Hepatocyte (in vitro differentiated cells): Measurements from ENCODE around the gene BLTP3B. TPM values are rescaled to one million over a fixed set of nuclear protein-coding genes. Genes with fewer than 3 reads are reported as not detected.

Experiments used
- DNase-seq: peaks from one replicate; pipeline ENCODE4 v3.0.0-alpha.2; 2016; ENCODE audit warnings: low spot score
- H2AFZ ChIP-seq: fragments of 200-600 bp; sonication (generic); 2 replicates; pipeline ENCODE4 v1.6.0; 2016; ENCODE audit warnings: antibody characterized with exemption, mild to moderate bottlenecking
- H3K27ac ChIP-seq: fragments of 200-600 bp; sonication (generic); 2 replicates; pipeline ENCODE4 v1.5.1; 2016; ENCODE audit warnings: mild to moderate bottlenecking
- H3K27me3 ChIP-seq: fragments of 200-600 bp; sonication (generic); 2 replicates; pipeline ENCODE4 v1.6.1; 2016
- H3K36me3 ChIP-seq: fragments of 200-600 bp; sonication (generic); replicated peaks from 2 replicates; pipeline ENCODE4 v1.5.1; 2016; ENCODE audit warnings: low read depth; ENCODE audit not compliant: insufficient read depth
- H3K4me1 ChIP-seq: fragments of 200-600 bp; sonication (generic); 2 replicates; pipeline ENCODE4 v1.5.1; 2016; ENCODE audit warnings: mild to moderate bottlenecking, moderate library complexity; ENCODE audit not compliant: insufficient read depth
- H3K4me2 ChIP-seq: fragments of 200-600 bp; sonication (generic); 2 replicates; pipeline ENCODE4 v1.6.0; 2016
- H3K4me3 ChIP-seq: fragments of 200-600 bp; sonication (generic); 2 replicates; pipeline ENCODE4 v1.5.1; 2016; ENCODE audit warnings: mild to moderate bottlenecking
- H3K79me2 ChIP-seq: fragments of 200-600 bp; sonication (generic); 2 replicates; pipeline ENCODE4 v1.6.0; 2017; ENCODE audit warnings: mild to moderate bottlenecking
- H3K9me2 ChIP-seq: fragments of 200-600 bp; sonication (generic); replicated peaks from 2 replicates; pipeline ENCODE4 v1.6.0; 2017; ENCODE audit warnings: mild to moderate bottlenecking; ENCODE audit not compliant: insufficient read depth
- H3K9me3 ChIP-seq: fragments of 200-600 bp; sonication (generic); 2 replicates; pipeline ENCODE4 v1.5.1; 2016; ENCODE audit warnings: low read depth, mild to moderate bottlenecking
- H4K20me1 ChIP-seq: fragments of 200-600 bp; sonication (generic); 2 replicates; pipeline ENCODE4 v1.6.0; 2016; ENCODE audit warnings: mild to moderate bottlenecking; ENCODE audit not compliant: insufficient read depth, poor library complexity, severe bottlenecking
- EZH2 ChIP-seq: fragments of 200-600 bp; sonication (generic); IDR thresholded peaks from 2 replicates; pipeline ENCODE4 v1.6.1; 2016; ENCODE audit warnings: antibody characterized with exemption, mild to moderate bottlenecking, borderline replicate concordance
- EZH2phosphoT487 ChIP-seq: fragments of 200-600 bp; sonication (generic); IDR thresholded peaks from one replicate; pipeline ENCODE4 v1.6.1; 2018; ENCODE audit warnings: antibody characterized with exemption, mild to moderate bottlenecking, low read depth, moderate library complexity; ENCODE audit not compliant: unreplicated experiment, severe bottlenecking
- WGBS: methylation state at CpG from one replicate; pipeline ENCODE4 v1.1.6; 2016; ENCODE audit warnings: low lambda C conversion rate; ENCODE audit errors: missing lambda C conversion rate; 5-methylcytosine and 5-hydroxymethylcytosine counted together
- polyA plus RNA-seq: library from polyadenylated mRNA; unstranded; fragments of >200 nt; fragmentation: Nextera tagmentation; extraction: Ambion mirVana; gene quantifications from 2 replicates; pipeline ENCODE4 v1.2.1, GENCODE V29; 2016
- total RNA-seq: library from RNA; depleted of rRNA; stranded (reverse); fragments of >200 nt; gene quantifications from 2 replicates; pipeline ENCODE4 v1.2.3, GENCODE V29; 2014
- TF ChIP-seq, protein P1 (sequence below): fragments of 200-600 bp; sonication (generic); IDR thresholded peaks from 2 replicates; pipeline ENCODE4 v1.5.1; 2016; ENCODE audit warnings: antibody characterized with exemption, mild to moderate bottlenecking; ENCODE audit not compliant: poor library complexity

Gene BLTP3B
- total and polyA plus RNA-seq, 2 experiments from 2014 or later = 11.0 to 31.8 TPM

DNA sequence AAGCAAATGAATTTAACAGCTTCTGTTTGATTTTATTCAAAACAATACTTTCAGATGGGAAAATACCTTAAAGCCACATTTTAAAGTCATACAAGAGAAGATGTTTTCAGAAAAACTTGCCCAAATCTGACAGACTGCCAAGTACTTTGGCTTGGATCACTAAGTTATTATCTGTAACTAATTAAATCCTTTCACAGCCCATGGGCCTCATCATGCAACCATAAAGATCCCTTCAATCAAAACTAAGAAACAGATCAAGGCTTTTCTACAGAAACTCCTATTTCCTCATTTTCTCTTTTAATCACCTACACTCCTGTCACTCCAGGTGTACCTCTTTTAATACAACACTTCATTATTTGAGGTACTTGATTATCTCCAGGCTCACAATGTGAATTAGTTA is 28.1 kb downstream of the BLTP3B start:
- Histone ChIP-seq H3K9me2 (no peaks in the 10 kb centered on the region), H3K9me3 (no peaks in the 10 kb centered on the region), H3K4me2 (no peak overlapping the region), H4K20me1 (peaks cover 8% of the 10 kb centered on the region), H3K27ac (no peak overlapping the region), H3K36me3 (no peaks in the 10 kb centered on the region), H3K4me3 (no peak overlapping the region), H3K4me1 (no peaks in the 10 kb centered on the region), H3K27me3 (no peaks in the 10 kb centered on the region), H2AFZ (no peak overlapping the region), H3K79me2 (peaks cover 97% of the 10 kb centered on the region)
- TF ChIP-seq EZH2 = no peak
- TF ChIP-seq EZH2phosphoT487 = no peak
- DNase-seq = no peak

DNA sequence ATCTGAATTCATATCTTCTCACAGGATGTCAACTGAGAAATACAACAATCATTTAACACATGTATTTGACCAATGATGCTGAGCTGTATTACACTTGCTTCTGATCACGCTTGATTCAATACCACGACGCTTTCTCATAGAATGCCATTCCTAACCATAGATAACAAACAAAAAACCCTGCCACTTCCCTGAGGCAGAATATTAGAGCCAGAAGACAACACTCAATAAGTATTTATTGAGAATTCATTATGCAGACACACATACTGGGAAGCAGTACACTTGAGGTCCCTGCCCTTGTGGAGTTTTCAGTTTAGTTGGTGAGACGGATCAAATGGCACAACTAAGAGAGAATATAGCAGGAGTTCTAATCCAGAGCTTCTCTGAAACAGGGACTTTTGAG is 32.4 kb downstream of the BLTP3B start:
- H2AFZ ChIP-seq = no peak overlapping the region
- H3K9me3 ChIP-seq = no peaks in the 10 kb centered on the region
- no peak overlapping the region for H3K4me3 ChIP-seq
- 99% methylated on average over 4 of the region's 4 CpGs for WGBS
- peaks cover 76% of the 10 kb centered on the region for H3K79me2 ChIP-seq
- no peaks in the 10 kb centered on the region for H3K36me3 ChIP-seq
- TF ChIP-seq EZH2phosphoT487 = no peak
- TF ChIP-seq EZH2 = no peak
- TF ChIP-seq, protein P1, sequence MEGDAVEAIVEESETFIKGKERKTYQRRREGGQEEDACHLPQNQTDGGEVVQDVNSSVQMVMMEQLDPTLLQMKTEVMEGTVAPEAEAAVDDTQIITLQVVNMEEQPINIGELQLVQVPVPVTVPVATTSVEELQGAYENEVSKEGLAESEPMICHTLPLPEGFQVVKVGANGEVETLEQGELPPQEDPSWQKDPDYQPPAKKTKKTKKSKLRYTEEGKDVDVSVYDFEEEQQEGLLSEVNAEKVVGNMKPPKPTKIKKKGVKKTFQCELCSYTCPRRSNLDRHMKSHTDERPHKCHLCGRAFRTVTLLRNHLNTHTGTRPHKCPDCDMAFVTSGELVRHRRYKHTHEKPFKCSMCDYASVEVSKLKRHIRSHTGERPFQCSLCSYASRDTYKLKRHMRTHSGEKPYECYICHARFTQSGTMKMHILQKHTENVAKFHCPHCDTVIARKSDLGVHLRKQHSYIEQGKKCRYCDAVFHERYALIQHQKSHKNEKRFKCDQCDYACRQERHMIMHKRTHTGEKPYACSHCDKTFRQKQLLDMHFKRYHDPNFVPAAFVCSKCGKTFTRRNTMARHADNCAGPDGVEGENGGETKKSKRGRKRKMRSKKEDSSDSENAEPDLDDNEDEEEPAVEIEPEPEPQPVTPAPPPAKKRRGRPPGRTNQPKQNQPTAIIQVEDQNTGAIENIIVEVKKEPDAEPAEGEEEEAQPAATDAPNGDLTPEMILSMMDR = no peak
- H3K9me2 ChIP-seq = no peaks in the 10 kb centered on the region
- H3K27ac ChIP-seq = no peak overlapping the region
- peaks cover 8% of the 10 kb centered on the region for H4K20me1 ChIP-seq
- H3K4me1 ChIP-seq = no peaks in the 10 kb centered on the region
- no peak overlapping the region for H3K4me2 ChIP-seq
- H3K27me3 ChIP-seq = no peaks in the 10 kb centered on the region
- no peak for DNase-seq

DNA sequence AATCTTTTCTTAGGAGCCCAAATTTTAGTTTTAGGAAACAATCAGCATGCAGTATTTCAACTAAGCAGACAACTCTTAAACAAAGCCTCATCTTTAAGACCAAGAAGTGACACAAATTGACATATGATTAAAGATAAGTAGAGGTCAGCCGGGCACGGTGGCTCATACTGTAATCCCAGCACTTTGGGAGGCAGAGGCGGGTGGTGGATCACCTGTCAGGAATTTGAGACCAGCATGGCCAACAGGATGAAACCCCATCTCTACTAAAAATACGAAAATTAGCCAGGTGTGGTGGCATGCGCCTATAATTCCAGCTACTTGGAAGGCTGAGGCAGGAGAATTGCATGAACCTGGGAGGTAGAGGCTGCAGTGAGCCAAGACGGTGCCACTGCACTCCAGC is 35.8 kb downstream of the BLTP3B start:
- H3K9me3 ChIP-seq = no peaks in the 10 kb centered on the region
- no peak overlapping the region for H3K27ac ChIP-seq
- no peak overlapping the region for H3K4me2 ChIP-seq
- H3K4me3 ChIP-seq = no peak overlapping the region
- H2AFZ ChIP-seq = no peak overlapping the region
- TF ChIP-seq, protein P1 = no peak
- TF ChIP-seq EZH2phosphoT487 (no peak), EZH2 (no peak)
- H3K9me2 ChIP-seq = no peaks in the 10 kb centered on the region
- H4K20me1 ChIP-seq = no peaks in the 10 kb centered on the region
- peaks cover 53% of the 10 kb centered on the region for H3K79me2 ChIP-seq
- H3K27me3 ChIP-seq = no peaks in the 10 kb centered on the region
- no peaks in the 10 kb centered on the region for H3K36me3 ChIP-seq
- H3K4me1 ChIP-seq = no peaks in the 10 kb centered on the region
- WGBS = 91% methylated on average over 6 of the region's 6 CpGs
- no peak for DNase-seq

DNA sequence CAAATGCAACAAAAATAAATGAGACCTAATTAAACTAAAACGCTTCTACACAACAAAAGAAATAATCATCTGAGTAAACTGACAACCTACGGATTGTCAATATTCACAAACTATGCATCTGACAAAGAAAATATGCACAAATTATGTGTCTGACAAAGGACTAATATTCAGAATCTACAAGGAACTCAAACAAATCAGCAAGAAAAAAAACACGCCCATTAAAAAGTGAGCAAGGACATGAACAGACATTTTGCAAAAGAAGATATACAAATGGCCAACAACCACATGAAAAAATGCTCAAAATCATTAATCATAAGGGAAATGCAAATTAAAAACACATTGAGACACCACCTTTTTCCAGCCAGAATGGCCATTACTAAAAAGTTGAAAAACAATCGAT is 37.0 kb downstream of the BLTP3B start:
- Histone ChIP-seq H3K9me3 (no peaks in the 10 kb centered on the region), H3K4me1 (no peaks in the 10 kb centered on the region), H3K36me3 (no peaks in the 10 kb centered on the region), H4K20me1 (no peaks in the 10 kb centered on the region), H3K27me3 (no peaks in the 10 kb centered on the region), H3K27ac (no peak overlapping the region), H3K4me3 (no peak overlapping the region), H2AFZ (no peak overlapping the region), H3K9me2 (no peaks in the 10 kb centered on the region), H3K4me2 (no peak overlapping the region), H3K79me2 (peaks cover 44% of the 10 kb centered on the region)
- WGBS = 96% methylated on average over 4 of the region's 4 CpGs
- DNase-seq = no peak
- TF ChIP-seq EZH2phosphoT487 = no peak
- TF ChIP-seq EZH2 = no peak
- TF ChIP-seq, protein P1 = no peak
